Measurements from ENCODE around the gene EDDM3A. TPM values are rescaled to one million over a fixed set of nuclear protein-coding genes. Genes with fewer than 3 reads are reported as not detected.

EDDM3A gene
- total and polyA plus RNA-seq, 2 of the 4 experiments (the other 2 are of a cell fraction), result not detected

DNA sequence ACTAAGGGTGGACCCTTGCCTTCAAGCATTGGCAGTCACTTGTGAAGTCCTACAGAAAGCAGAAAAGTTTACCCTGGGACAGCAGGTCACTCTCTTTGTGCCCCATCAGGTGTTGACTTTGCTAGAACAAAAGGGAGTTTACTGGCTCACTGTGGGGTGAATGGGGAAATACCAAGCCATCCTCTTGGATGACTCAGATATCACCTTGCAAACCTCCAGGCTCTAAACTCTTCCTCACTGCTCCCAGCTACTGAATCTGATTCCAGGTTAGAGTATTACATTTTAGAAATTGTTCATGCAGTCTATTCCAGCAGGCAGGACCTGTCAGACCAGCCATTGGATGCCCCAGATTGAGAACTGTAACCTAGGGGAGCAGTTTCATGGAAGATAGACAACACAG lies 15.3 kb downstream of the EDDM3A start:
- ChIA-PET POLR2A (ENCODE audit: unreplicated experiment) (no interaction called here), CTCF (no interaction called here)
- H3K79me1 ChIP-seq (ENCODE audit: low read depth in 1 of 2, low read length in 2 of 2), result no peaks in the 10 kb centered on the region

More for the DNA sequence above, 15.3 kb downstream of the EDDM3A start:
- Histone ChIP-seq H3K4me3 (ENCODE audit: insufficient read depth, low read depth, low read length) (no peak overlapping the region), H4K8ac (ENCODE audit: low read depth in 2 of 2, low read length in 2 of 2) (no peak overlapping the region), H2BK120ac (ENCODE audit: low read depth, low read length) (no peak overlapping the region), H4K5ac (ENCODE audit: low read depth, low read length) (no peak overlapping the region), H4K91ac (ENCODE audit: insufficient read depth, low read depth, low read length) (no peak overlapping the region), H3K56ac (ENCODE audit: extremely low read depth, insufficient read depth, low read length) (no peak overlapping the region), H3K18ac (ENCODE audit: low read depth, low read length) (no peak overlapping the region), H3K4me2 (ENCODE audit: low read depth, low read length) (no peak overlapping the region), H2AK9ac (replicated peaks; ENCODE audit: low read depth, low read length, poor library complexity) (no peak overlapping the region), H3K4ac (ENCODE audit: low read depth, low read length) (no peak overlapping the region), H3K23ac (ENCODE audit: low read depth, low read length) (no peak overlapping the region), H3K4me1 (ENCODE audit: control insufficient read depth, insufficient read depth, low read length) (no peaks in the 10 kb centered on the region), H3K9ac (ENCODE audit: low read depth, low read length) (no peak overlapping the region), H4K20me1 (ENCODE audit: insufficient read depth, low read length) (no peaks in the 10 kb centered on the region), H3K27ac (ENCODE audit: insufficient read depth, low read length) (no peak overlapping the region), H3K36me3 (ENCODE audit: control insufficient read depth, insufficient read depth, low read length) (no peaks in the 10 kb centered on the region), H2BK20ac (ENCODE audit: low read depth, low read length) (no peak overlapping the region), H2BK5ac (ENCODE audit: low read depth, low read length, poor library complexity, severe bottlenecking) (no peak overlapping the region), H3K27me3 (ENCODE audit: control insufficient read depth, insufficient read depth, low read length) (no peaks in the 10 kb centered on the region), H3K9me1 (ENCODE audit: insufficient read depth, low read length) (no peaks in the 10 kb centered on the region), H3K14ac (replicated peaks; ENCODE audit: low read depth, low read length) (no peak overlapping the region), H3K9me3 (ENCODE audit: control insufficient read depth, insufficient read depth, low read length) (no peaks in the 10 kb centered on the region), H2AK5ac (ENCODE audit: low read depth, low read length) (no peak overlapping the region), H2AFZ (replicated peaks; ENCODE audit: low read length, poor library complexity) (no peak overlapping the region), H2BK15ac (ENCODE audit: low read depth, low read length) (no peak overlapping the region)
- in situ Hi-C loops (cut with MboI; ENCODE audit: low sequenced_read_pairs), result no loop called here
- DNase-seq (no peak), ATAC-seq (ENCODE audit: low read depth) (no peak)
- intact Hi-C loops (cut with micrococcal nuclease), result no loop called here
- dilution Hi-C loops (cut with HindIII; ENCODE audit: low sequenced_read_pairs, unreplicated experiment), result no loop called here
- no TSS peak for BruUV-seq (replicated peaks)
- TF ChIP-seq, protein P1, sequence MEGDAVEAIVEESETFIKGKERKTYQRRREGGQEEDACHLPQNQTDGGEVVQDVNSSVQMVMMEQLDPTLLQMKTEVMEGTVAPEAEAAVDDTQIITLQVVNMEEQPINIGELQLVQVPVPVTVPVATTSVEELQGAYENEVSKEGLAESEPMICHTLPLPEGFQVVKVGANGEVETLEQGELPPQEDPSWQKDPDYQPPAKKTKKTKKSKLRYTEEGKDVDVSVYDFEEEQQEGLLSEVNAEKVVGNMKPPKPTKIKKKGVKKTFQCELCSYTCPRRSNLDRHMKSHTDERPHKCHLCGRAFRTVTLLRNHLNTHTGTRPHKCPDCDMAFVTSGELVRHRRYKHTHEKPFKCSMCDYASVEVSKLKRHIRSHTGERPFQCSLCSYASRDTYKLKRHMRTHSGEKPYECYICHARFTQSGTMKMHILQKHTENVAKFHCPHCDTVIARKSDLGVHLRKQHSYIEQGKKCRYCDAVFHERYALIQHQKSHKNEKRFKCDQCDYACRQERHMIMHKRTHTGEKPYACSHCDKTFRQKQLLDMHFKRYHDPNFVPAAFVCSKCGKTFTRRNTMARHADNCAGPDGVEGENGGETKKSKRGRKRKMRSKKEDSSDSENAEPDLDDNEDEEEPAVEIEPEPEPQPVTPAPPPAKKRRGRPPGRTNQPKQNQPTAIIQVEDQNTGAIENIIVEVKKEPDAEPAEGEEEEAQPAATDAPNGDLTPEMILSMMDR (conservative IDR thresholded peaks at IDR 0.05; ENCODE audit: low read depth, low read length), result no peak
- TF ChIP-seq MXI1 (IDR thresholded peaks at IDR 0.05; ENCODE audit: borderline replicate concordance, low read depth, low read length) (no peak), RCOR1 (IDR thresholded peaks at IDR 0.05; ENCODE audit: insufficient replicate concordance, low read length) (no peak), MAFK (IDR thresholded peaks at IDR 0.05; ENCODE audit: low read depth, low read length) (no peak), BHLHE40 (IDR thresholded peaks at IDR 0.05; ENCODE audit: low read depth, low read length) (no peak), USF2 (IDR thresholded peaks at IDR 0.05; ENCODE audit: low read depth, low read length) (no peak), RFX5 (IDR thresholded peaks at IDR 0.05; ENCODE audit: low read depth, low read length) (no peak), FOS (IDR thresholded peaks at IDR 0.05; ENCODE audit: low read depth, low read length) (no peak), SMC3 (IDR thresholded peaks at IDR 0.05; ENCODE audit: low read depth, low read length) (no peak), MAZ (IDR thresholded peaks at IDR 0.05; ENCODE audit: borderline replicate concordance, low read depth, low read length) (no peak), POLR2A (IDR thresholded peaks at IDR 0.05; ENCODE audit: low read depth, low read length) (no peak)
- TF ChIP-seq, protein P2, sequence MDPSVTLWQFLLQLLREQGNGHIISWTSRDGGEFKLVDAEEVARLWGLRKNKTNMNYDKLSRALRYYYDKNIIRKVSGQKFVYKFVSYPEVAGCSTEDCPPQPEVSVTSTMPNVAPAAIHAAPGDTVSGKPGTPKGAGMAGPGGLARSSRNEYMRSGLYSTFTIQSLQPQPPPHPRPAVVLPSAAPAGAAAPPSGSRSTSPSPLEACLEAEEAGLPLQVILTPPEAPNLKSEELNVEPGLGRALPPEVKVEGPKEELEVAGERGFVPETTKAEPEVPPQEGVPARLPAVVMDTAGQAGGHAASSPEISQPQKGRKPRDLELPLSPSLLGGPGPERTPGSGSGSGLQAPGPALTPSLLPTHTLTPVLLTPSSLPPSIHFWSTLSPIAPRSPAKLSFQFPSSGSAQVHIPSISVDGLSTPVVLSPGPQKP (IDR thresholded peaks at IDR 0.05; ENCODE audit: borderline replicate concordance, low read depth, low read length), result no peak

Data from IMR-90 (cell line).